WTC11 (cell line): ENCODE data around the gene INMT.

Source experiments
- CREB1 ChIP-seq: sonication (generic); formaldehyde crosslinking; IDR thresholded peaks from 2 replicates; pipeline ENCODE4 v1.8.0; 2023; ENCODE audit warnings: mild to moderate bottlenecking, missing genetic modification reagents
- CREM ChIP-seq: sonication (generic); formaldehyde crosslinking; IDR thresholded peaks from 2 replicates; pipeline ENCODE4 v1.8.1; 2022; ENCODE audit warnings: mild to moderate bottlenecking, missing genetic modification reagents, moderate library complexity
- FOXJ3 ChIP-seq: sonication (generic); formaldehyde crosslinking; IDR thresholded peaks from 2 replicates; pipeline ENCODE4 v1.9.0; 2021; ENCODE audit warnings: missing genetic modification reagents, mild to moderate bottlenecking, borderline replicate concordance
- JUN ChIP-seq: sonication (generic); formaldehyde crosslinking; IDR thresholded peaks from 2 replicates; pipeline ENCODE4 v1.8.0; 2023; ENCODE audit warnings: mild to moderate bottlenecking, missing genetic modification reagents
- KAT7 ChIP-seq: sonication (generic); formaldehyde crosslinking; IDR thresholded peaks from 2 replicates; pipeline ENCODE4 v1.8.1; 2023; ENCODE audit warnings: missing genetic modification reagents, mild to moderate bottlenecking, borderline replicate concordance
- SP1 ChIP-seq: sonication (generic); formaldehyde crosslinking; conservative IDR thresholded peaks from 2 replicates; pipeline ENCODE4 v1.8.1; 2022; ENCODE audit warnings: missing genetic modification reagents
- ZNF232 ChIP-seq: sonication (generic); formaldehyde crosslinking; IDR thresholded peaks from 2 replicates; pipeline ENCODE4 v1.8.0; 2022; ENCODE audit warnings: mild to moderate bottlenecking, missing genetic modification reagents
- TF ChIP-seq, protein P1 (sequence below): fragments of 200-600 bp; IDR thresholded peaks from 2 replicates; pipeline ENCODE4 v1.8.0; 2022; ENCODE audit warnings: antibody characterized with exemption
- TF ChIP-seq, protein P2 (sequence below): sonication (generic); formaldehyde crosslinking; IDR thresholded peaks from 2 replicates; pipeline ENCODE4 v1.8.1; 2023; ENCODE audit warnings: mild to moderate bottlenecking, missing genetic modification reagents, borderline replicate concordance
- TF ChIP-seq, protein P3 (sequence below): sonication (generic); formaldehyde crosslinking; IDR thresholded peaks from 2 replicates; pipeline ENCODE4 v1.8.0; 2022; ENCODE audit warnings: mild to moderate bottlenecking, missing genetic modification reagents
- TF ChIP-seq, protein P4 (sequence below): sonication (generic); formaldehyde crosslinking; IDR thresholded peaks from 2 replicates; pipeline ENCODE4 v1.8.0; 2022; ENCODE audit warnings: mild to moderate bottlenecking, missing genetic modification reagents
- TF ChIP-seq, protein P5 (sequence below): sonication (generic); formaldehyde crosslinking; IDR thresholded peaks from 2 replicates; pipeline ENCODE4 v1.8.1; 2023; ENCODE audit warnings: mild to moderate bottlenecking, missing genetic modification reagents, moderate library complexity

DNA sequence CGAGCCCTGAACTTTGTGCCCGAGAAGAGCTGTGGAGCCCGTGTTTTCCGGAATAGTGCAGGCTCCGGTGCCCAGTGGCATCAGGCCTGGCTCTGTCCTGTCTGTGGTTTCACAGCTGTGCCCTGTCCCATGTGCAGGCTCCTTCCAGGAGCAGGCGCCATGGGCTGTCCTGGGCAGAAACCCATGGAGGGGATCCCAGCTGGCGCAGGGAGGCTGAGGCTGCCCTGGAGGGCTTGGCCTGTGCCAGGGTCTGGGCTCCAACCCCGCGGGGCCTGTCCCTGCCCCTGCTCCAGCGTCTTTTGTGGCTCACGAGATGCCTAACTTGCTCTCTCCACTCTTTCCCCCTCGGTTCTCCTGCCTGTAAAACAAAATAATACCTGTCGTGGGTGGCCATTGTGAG is 46.3 kb upstream of the INMT start:
- TF ChIP-seq KAT7 (CRISPR knock-in tag) (no peak), CREB1 (CRISPR knock-in tag) (no peak), CREM (CRISPR knock-in tag) (no peak), JUN (no peak), ZNF232 (no peak), FOXJ3 (CRISPR knock-in tag) (no peak), SP1 (no peak)
- TF ChIP-seq, protein P1, sequence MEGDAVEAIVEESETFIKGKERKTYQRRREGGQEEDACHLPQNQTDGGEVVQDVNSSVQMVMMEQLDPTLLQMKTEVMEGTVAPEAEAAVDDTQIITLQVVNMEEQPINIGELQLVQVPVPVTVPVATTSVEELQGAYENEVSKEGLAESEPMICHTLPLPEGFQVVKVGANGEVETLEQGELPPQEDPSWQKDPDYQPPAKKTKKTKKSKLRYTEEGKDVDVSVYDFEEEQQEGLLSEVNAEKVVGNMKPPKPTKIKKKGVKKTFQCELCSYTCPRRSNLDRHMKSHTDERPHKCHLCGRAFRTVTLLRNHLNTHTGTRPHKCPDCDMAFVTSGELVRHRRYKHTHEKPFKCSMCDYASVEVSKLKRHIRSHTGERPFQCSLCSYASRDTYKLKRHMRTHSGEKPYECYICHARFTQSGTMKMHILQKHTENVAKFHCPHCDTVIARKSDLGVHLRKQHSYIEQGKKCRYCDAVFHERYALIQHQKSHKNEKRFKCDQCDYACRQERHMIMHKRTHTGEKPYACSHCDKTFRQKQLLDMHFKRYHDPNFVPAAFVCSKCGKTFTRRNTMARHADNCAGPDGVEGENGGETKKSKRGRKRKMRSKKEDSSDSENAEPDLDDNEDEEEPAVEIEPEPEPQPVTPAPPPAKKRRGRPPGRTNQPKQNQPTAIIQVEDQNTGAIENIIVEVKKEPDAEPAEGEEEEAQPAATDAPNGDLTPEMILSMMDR = no peak
- TF ChIP-seq, protein P2, sequence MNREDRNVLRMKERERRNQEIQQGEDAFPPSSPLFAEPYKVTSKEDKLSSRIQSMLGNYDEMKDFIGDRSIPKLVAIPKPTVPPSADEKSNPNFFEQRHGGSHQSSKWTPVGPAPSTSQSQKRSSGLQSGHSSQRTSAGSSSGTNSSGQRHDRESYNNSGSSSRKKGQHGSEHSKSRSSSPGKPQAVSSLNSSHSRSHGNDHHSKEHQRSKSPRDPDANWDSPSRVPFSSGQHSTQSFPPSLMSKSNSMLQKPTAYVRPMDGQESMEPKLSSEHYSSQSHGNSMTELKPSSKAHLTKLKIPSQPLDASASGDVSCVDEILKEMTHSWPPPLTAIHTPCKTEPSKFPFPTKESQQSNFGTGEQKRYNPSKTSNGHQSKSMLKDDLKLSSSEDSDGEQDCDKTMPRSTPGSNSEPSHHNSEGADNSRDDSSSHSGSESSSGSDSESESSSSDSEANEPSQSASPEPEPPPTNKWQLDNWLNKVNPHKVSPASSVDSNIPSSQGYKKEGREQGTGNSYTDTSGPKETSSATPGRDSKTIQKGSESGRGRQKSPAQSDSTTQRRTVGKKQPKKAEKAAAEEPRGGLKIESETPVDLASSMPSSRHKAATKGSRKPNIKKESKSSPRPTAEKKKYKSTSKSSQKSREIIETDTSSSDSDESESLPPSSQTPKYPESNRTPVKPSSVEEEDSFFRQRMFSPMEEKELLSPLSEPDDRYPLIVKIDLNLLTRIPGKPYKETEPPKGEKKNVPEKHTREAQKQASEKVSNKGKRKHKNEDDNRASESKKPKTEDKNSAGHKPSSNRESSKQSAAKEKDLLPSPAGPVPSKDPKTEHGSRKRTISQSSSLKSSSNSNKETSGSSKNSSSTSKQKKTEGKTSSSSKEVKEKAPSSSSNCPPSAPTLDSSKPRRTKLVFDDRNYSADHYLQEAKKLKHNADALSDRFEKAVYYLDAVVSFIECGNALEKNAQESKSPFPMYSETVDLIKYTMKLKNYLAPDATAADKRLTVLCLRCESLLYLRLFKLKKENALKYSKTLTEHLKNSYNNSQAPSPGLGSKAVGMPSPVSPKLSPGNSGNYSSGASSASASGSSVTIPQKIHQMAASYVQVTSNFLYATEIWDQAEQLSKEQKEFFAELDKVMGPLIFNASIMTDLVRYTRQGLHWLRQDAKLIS = no peak
- TF ChIP-seq, protein P3, sequence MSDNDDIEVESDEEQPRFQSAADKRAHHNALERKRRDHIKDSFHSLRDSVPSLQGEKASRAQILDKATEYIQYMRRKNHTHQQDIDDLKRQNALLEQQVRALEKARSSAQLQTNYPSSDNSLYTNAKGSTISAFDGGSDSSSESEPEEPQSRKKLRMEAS (CRISPR knock-in tag) = no peak
- TF ChIP-seq, protein P4, sequence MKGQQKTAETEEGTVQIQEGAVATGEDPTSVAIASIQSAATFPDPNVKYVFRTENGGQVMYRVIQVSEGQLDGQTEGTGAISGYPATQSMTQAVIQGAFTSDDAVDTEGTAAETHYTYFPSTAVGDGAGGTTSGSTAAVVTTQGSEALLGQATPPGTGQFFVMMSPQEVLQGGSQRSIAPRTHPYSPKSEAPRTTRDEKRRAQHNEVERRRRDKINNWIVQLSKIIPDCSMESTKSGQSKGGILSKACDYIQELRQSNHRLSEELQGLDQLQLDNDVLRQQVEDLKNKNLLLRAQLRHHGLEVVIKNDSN = no peak
- TF ChIP-seq, protein P5, sequence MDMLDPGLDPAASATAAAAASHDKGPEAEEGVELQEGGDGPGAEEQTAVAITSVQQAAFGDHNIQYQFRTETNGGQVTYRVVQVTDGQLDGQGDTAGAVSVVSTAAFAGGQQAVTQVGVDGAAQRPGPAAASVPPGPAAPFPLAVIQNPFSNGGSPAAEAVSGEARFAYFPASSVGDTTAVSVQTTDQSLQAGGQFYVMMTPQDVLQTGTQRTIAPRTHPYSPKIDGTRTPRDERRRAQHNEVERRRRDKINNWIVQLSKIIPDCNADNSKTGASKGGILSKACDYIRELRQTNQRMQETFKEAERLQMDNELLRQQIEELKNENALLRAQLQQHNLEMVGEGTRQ (CRISPR knock-in tag) = no peak
